HG02970 (cell line): ENCODE results near the gene KRTAP13-2.

Experiments
- ATAC-seq: cut with Tn5 transposase; IDR thresholded peaks from one replicate; pipeline ENCODE4 v1.9.1; 2021; ENCODE audit warnings: mild to moderate bottlenecking, moderate library complexity, moderate number of reproducible peaks; ENCODE audit not compliant: unreplicated experiment, low FRiP score

The KRTAP13-2 gene

GRCh38 chr21:30372139-30372770 is at the start of gene KRTAP13-2:
Gene KRTAP13-2, minus strand, starts transcription at chr21:30372271. Its CDS starts 58 bp downstream, at chr21:30372213.
- no peak for ATAC-seq

- ATAC-seq, result no peak
Observed at GRCh38 chr21:30415993-30416392, 43.9 kb upstream of the KRTAP13-2 start.

GRCh38 chr21:30408782-30409494 is 36.9 kb upstream of the KRTAP13-2 start:
- ATAC-seq, result no peak

GRCh38 chr21:30395731-30396130 is 23.7 kb upstream of the KRTAP13-2 start, which contains the start of gene KRTAP13-1:
Gene KRTAP13-1, plus strand, starts transcription at chr21:30396031. Its CDS starts 56 bp downstream, at chr21:30396087.
- no peak for ATAC-seq

- no peak for ATAC-seq
Observed at GRCh38 chr21:30391492-30392025, 19.5 kb upstream of the KRTAP13-2 start.

GRCh38 chr21:30382201-30382600 is 10.1 kb upstream of the KRTAP13-2 start:
- no peak for ATAC-seq

GRCh38 chr21:30355906-30356305 is 16.2 kb downstream of the KRTAP13-2 start:
- ATAC-seq, result no peak

GRCh38 chr21:30354308-30355005 is 17.6 kb downstream of the KRTAP13-2 start:
- ATAC-seq, result no peak

- no peak for ATAC-seq
Observed at GRCh38 chr21:30351534-30351933, 20.5 kb downstream of the KRTAP13-2 start.

- no peak for ATAC-seq
Observed at GRCh38 chr21:30349572-30349971, 22.5 kb downstream of the KRTAP13-2 start.

- ATAC-seq, result no peak
Observed at GRCh38 chr21:30348506-30348905, 23.6 kb downstream of the KRTAP13-2 start, which contains the start of gene KRTAP23-1. Gene KRTAP23-1, minus strand, starts transcription at chr21:30348606. Its CDS starts 0 bp downstream, at chr21:30348606.

- no peak for ATAC-seq
Observed at GRCh38 chr21:30345014-30345413, 27.1 kb downstream of the KRTAP13-2 start.

- no peak for ATAC-seq
Observed at GRCh38 chr21:30340714-30341573, 31.1 kb downstream of the KRTAP13-2 start.

- no peak for ATAC-seq
Observed at GRCh38 chr21:30338717-30339116, 33.4 kb downstream of the KRTAP13-2 start.

GRCh38 chr21:30337772-30338171 is 34.3 kb downstream of the KRTAP13-2 start:
- ATAC-seq, result no peak

- ATAC-seq, result no peak
Observed at GRCh38 chr21:30337276-30337744, 34.8 kb downstream of the KRTAP13-2 start, which contains the start of gene KRTAP27-1. Gene KRTAP27-1, minus strand, starts transcription at chr21:30337694. Its CDS starts 26 bp downstream, at chr21:30337668.

GRCh38 chr21:30336596-30336995 is 35.5 kb downstream of the KRTAP13-2 start:
- ATAC-seq, result no peak

GRCh38 chr21:30333736-30334135 is 38.3 kb downstream of the KRTAP13-2 start:
- no peak for ATAC-seq

- no peak for ATAC-seq
Observed at GRCh38 chr21:30332681-30333080, 39.4 kb downstream of the KRTAP13-2 start.
